Stimulated activated CD4-positive, alpha-beta T cell treated with anti-CD3 and anti-CD28 coated beads, Interleukin-2, amount 100 ng/mL, for 48 hours (primary cell): ENCODE data around the gene SERTAD1.
A peak's percentile ranks its signal among the peaks of the same experiment; 100 is the strongest.
"Not testable (repeated sequence)": the region's sequence is repeated elsewhere in the genome, so short reads cannot be mapped to it uniquely, and the experiment has no call there.

Source experiments
- DNase-seq, 2 donors: peaks; one replicate each; pipeline ENCODE4 v3.0.0-alpha.2; 2020

The SERTAD1 gene

DNA sequence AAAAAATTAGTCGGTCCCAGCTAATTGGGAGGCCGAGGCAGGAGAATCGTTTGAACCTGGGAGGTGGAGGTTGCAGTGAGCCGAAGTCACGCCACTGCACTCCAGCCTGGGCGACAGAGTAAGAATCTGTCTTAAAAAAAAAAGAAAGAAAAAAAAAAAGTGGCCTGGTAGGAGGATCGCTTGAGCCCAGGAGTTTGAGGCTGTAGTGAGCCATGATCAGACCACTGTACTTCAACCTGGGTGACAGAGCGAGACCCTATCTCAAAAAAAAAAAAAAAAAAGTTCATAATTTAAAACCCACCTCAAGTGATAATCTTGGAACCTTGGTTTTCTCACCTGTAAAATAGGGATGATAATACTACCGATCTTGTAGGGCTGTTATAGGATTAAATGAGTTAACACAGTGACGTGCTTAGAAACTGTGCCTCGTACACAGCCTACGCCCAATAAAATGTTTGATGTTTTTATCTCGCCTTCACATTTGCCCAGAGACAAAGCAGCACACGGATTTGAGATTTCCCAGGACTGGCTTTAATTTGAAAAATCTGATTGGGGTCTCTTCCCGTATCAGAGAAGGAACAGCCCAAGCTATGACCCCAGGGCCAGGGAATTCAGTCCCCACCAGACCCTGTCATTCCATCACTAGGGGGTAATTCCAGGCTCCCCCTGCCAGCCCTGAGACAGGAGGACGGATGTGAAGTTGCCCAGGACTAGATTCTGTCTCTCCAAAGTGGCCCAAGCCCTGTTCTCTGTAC, 3.6 kb downstream of the SERTAD1 start:
- DNase-seq: no peak

DNA sequence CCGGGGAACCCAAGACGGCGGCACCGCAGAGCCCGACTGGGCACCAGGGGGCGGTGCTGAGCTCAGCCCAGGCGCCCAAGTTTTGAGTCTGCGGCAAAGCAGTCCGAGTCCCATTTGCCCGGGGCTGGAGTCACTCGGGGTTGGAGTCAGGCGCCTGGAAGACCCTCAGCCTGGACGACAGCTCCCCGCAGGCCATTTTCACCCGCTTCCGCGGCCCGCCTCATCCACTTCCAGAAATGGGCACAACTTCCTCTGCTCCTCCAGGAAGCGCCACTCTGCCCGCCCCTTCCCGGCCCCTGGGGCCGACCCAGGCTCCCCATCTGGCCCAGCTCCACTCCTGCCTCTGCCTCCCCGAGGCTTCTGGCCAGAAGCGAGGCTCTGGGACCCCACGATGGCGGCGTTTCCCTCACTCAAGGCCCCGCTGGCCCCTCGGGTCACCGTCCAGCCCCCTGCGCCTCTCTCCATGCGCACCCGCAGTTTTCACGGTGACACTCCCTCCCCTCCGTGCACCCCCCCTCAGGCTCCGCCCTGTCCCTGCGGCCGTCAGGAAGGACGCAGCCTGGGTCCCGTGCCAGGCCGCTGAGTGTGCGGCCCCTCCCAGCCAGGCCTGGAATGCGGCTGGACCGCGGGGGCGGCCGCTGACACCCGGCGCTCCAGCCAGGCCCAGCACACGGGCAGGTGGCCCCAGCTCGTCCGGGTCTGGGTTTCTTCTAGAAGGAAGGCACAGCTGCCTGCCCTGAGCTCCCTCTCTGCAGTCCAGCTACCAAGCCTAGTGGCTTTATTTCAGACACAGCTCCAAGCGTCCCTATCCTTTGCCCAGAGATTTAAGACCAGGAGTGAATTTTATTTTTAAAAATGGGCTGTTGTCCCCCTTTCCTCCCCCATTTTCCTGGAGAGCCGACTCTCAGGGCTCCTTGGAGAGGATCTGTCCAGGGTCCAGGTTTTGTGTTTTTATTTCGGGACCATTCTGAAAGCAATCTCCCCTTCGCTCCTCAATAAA, 4.7 kb downstream of the SERTAD1 start:
- peak; percentile 62 to 72 for DNase-seq

DNA sequence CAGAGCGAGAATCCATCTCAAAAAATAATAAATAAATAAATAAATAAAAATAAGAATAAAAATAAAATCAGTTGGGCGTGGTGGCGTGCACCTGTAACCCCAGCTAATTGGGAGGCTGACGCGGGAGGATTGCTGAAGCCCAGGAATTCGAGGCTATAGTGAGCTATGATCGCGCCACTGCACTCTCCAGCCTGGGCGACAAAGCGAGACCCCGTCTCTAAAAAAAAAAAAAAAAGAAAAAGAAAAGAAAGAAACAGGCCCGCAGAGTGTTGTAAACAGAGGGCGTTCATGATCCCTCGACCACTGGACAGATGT, 5.4 kb downstream of the SERTAD1 start:
- no peak for DNase-seq

DNA sequence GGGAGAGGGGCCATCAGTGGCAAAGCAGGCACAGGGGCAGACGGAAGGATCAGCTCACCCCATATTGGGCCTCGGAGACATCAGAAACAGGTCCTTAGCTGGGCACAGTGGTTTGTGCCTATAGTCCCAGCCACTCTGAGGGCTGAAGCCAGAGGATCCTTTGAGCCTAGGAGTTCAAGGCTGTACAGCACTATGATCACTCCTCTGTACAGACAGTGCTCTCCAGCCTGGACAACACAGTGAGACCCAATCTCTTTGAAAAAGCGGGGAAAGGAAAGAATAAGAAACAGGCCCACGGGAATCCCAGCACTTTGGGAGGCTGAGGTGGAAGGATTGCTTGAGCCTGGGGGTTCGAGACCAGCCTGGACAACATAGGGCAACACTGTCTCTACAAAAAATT, 6.0 kb downstream of the SERTAD1 start:
- no peak for DNase-seq

DNA sequence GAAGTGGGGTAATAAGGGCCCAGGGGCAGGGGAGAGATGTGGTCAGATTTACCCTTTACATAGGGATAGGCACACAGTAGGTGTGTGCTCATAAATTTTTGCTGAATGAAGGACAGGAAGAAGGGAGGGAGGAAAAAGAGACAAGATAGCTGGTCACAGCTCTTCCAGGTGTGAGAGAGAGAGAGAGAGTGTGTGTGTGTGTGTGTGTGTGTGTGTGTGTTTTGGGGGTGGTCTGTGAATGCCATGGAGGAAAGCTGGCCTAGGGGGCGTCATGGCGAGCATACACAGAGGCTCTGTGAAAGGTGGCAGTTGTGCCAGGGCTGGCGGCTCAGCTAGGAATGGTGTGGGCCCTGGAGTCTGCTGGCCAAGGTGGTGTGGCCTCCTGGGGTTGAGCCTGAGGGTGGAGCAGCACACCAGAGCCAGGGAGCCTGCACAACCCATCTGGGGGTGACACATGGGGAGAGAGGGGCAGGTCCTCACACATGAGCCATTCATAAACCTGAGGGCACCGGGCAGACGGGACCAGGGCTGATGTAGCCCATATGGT, 6.7 kb downstream of the SERTAD1 start:
- no peak for DNase-seq

DNA sequence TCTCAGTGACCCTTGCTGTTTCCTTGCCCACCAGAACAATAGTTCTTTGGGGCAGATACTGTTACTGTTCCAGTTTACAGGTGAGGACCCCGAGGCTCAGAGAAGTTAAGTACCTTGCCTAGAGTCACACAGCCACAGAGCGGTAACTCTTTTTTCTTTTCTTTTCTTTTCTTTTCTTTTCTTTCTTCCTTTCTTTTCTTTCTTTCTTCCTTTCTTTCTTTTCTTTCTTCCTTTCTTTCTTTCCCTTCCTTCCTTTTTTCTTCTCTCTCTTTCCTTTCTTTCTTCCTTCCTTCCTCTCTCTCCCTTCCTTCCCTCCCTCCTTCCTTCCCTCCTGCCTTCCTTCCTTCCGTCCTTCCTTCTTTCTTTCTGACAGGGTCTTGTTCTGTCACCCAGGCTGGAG, 7.8 kb downstream of the SERTAD1 start:
- no peak for DNase-seq

DNA sequence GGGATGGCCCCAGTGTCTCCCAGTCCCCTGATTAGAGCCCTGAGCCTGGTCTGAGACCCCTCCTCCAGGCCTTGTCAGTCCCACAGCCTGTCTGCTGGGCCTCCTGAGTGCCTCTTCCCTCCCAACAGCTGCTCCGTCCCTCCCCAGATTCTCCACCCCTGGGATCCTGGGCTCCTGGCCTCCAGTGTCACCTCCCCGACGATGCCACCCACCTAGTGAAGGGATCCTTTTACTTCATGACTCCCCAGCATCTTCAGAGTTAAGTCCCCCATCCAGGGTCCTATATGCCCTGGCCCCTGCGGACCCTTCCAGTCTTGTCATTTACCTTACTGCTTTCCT, 8.2 kb downstream of the SERTAD1 start:
- no peak for DNase-seq

DNA sequence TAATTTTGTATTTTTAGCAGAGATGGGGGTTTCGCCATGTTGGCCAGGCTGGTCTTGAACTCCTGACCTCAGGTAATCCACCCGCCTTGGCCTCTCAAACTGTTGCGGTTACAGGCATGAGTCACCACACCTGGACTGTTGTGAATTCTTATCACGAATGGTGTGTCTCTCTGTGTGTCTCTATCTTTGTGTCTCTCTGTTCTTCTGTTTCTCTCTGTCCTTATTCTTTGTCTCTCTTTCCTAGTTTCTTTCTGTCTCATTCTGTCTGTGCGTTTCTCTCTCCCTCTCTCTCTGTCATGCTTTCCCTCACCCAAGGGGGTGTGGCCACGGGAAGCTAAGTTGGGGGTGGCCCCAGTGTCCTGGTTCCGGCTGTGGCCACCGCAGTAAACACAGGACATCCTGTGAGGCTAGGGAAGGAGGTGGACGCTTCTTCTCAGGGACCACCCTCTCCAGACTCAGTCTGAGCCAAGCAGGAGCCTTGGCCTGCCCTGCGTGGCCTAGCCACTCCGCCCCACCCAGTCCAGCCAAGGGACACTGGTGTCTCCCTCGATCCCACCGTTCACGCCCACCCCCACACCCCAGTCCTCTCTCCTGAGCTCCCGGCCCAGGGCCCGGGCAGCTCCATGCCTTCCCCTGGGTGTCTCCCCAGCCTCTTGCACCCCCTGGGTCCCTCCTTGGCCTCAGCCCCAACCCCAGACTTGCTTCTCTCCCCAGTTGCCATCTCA, 8.7 kb downstream of the SERTAD1 start:
- no peak for DNase-seq

DNA sequence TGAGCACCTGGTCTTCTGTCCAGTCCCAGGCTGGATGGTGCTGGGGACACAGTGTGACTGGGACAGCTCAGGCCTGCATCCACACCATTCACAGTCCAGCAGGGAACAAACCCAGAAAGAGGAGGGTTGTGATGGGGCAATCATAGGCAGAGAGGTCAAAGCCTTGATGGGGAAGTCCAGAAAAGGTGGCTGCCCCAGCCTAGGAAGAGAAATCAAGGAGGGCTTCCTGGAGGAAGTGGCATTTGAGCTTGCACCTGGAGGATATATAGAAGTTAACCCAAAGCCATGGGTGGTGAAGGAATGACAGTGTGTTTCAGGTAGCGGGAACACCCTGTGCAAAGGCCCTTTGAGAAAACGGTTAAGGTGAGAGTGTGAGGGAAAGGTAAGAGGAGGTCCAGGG, 10.0 kb downstream of the SERTAD1 start:
- DNase-seq: no peak

DNA sequence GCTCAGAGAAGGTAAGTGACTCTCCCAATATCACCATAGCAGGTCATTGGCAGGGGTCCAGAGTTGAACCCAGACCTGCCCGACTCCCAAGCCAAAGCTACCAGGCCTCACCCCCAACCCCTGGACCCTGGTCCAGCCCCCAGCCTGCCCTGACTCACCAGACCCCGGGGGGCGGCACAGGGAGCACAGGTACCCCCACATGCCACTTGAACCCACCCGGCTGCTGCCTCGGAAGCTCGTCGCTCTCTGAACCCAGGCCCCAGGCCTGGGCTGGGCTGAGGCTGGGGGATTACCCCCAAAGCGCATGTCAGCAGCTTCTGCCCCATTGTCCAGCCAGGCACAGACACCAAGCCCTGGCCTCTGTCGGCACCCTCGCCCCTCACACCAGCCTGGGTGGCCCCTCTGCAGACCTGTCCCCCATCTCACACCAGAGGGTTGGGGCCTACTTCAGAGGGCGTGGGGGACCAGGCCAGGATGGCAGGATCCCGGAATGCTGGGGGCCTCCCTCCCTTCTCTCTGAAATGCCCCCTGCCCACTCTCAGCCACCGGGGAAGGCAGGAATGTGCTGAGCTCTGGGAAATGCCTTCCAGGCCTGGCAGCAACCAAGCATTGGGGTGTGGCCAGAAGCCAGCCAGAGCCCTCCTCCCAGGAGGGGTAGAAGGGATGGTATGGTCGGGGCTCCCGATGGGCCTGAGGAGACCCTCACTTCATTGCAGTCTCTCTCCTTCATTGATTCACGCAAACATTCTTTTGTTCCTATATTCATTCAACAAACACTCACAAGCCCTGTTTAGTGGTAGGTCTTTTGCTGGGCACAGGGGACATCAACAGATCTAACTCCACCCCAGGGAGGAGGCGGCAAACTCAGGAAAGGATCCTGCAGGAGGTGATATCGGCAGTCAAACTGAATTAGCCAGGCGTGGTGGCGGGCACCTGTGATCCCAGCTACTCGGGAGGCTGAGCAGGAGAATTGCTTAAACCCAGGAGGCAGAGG, 11.0 kb downstream of the SERTAD1 start:
- DNase-seq: no peak

DNA sequence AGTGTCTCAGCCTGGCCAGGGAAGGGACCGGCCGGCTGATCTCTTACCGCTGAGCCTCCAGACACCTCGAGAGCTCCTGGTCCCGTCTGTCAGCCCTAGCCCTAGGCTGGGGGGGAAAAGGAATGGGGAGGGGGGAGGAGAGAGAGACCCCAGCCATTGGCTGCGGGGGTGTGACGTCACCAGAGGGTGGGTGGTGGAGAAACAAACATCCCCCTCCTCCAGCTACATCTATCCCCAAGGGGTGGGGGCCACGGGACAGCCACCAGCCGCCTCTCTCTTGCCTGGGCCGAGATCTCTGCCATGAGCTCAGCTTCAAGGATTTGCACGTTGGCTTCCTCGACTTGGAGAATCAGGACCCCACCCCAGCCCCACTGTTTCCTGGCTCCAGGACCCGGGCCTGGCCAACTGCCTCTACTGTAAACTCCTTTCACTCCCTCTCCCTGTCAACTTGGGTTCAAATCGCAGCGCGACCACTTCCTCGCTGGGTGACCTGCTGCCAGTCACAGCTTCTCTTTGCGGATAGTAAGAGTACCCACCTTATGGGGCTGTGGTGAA, 12.4 kb downstream of the SERTAD1 start, which contains the start of gene PRX:
Gene PRX (minus strand): TSS at position 88 of the 555 bp plus-strand sequence. CDS start 5,446 bp downstream, outside the sequence.
- DNase-seq: no peak

DNA sequence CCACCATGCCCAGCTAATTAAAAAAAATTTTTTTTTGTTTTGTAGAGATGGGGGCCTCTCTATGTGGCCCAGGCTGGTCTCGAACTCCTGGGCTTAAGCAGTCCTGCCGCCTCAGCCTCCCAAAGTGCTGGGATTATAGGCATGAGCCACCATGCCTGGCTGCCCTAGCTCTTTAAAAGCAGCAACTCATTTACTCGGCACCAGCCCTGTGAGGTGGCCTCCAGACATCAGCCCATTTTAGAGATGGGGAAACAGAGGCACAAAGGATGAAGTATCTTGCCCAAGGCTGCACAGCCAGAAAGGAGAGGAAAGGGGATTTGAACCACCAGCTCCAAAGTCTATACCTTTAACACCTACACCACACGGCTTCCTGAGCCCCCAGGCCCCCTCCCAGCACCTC, 12.9 kb downstream of the SERTAD1 start:
- DNase-seq: no peak

DNA sequence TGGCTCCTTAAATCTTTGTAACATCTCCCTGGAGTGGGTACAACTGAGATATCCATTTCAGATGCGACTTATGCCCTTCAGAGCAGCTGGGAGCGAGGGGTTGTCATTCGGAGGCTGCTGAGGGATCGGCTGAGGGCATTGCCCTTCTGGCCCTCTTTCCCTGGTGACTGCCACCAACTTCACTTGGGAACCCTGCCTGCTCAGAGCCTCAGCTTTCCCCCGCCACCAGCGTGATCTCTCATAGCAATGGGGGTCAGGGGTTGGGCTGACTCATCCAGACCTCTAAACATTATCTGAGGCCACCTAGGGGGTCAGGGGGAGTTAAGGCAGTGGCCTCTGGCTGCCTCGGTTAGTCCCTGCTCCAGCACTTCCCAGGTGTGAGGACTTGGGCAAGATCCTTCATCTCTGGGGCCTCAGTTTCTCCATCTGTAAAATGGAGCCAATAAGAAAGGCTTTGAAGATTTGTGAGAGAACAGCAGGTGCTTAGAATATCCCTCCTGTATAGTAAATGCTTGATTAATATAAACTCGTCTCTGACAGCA, 13.8 kb downstream of the SERTAD1 start:
- DNase-seq: no peak

DNA sequence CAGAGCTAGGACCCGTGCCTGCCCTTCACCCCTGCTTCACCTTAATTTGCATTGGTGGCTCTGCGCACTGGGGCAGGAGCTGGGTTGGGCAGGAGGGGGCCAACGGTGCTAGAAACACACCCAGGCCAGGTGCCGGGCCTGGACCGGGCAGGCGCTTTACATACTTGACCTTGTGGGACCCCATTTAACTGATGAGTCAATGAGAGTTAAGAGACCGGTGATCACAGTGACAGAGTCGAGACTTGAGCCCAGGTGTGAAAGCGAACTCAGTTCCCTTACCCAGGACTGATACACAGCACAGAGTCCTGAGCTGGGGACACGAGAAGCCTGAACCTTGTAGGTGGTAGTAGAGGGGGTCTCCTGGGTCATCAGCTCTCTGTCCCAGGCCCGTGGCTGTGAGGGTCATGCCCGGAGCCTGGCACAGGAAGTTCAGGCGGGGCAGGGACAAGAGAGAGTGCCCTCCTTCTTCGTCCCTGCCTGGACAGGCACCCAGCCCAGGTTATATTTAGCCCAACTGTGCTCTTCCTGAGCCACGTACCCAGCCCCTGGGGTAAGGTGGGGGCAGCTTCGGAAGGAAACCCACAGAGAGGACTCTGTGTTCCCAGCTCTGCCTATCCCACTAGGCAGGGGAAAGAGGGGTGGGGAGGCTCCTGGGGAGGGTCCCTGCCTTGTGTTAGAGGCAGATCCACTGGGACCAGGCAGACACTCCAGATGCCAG, 14.5 kb downstream of the SERTAD1 start:
- no peak for DNase-seq

DNA sequence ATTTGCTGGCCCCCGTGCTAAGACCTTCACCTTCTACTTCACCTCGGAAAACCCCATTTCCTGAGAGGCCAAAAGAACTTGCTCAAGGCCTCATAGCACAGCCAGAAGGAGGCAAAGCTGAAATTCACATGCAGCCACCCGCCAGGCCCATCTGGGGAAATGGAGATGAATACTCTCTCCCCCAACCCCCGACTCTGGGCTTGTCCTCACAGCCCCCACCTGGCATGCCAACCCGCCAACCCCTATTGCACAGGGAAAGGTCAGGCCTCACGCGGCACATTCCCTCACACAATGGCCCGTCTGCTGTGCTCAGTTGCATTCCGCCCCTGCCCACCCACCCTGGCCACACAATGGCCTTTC, 15.8 kb downstream of the SERTAD1 start:
- DNase-seq: no peak

DNA sequence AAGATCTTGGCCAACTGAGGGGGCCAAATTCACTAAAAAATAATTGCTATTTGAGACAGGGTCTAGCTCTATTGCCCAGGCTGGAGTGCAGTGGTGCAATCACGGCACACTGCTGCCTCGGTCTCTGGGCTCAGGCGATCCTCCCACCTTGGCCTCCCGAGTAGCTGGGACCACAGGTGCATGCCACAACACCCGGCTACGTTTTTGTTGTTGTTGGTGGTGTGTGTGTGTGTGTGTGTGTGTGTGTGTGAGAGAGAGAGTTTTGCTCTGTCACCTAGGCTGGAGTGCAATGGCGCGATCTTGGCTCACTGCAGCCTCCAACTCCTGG, 17.2 kb downstream of the SERTAD1 start:
- DNase-seq: not testable (repeated sequence)

DNA sequence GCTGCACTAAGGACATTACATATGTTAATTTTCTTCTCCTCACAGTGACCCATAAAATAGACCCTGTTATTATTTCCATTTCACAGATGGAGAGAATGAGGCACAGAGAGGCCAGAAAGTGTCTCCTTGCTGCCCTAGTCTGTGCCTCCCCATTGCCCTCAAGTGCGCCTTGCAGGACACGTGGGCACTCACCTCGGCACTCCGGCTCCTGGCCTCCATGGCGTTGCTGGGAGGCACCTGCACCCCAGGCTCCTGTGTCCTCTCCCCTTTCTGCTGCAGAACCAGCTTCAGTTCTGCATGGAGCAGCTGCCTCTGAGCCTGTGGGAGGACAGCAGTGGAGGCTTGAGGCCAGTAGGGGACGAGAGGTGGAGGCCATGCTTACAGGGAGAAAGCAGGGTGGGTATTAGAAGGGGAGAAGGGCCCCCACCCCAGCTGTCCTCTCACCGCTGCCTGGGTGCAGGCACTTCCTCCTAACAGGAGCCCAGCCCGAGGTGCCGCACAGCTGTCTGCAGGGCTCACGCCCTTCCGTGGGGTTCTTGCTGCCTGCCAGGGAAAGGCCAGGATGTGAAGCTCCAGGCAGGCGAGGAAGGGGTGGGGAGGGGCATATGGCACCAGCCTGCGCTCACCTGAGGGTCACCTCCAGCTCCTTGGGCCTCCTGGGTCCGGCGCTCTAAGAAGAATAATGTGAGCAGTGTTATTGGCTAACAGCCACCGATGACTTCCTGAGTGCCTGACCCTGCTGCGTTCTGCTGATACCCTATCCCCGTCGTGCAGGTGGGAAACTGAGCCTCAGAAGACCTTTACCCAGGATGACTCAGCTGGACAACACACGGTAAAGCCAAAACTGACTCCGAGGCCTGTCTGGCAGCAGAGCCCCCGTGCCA, 17.8 kb downstream of the SERTAD1 start:
- no peak for DNase-seq

DNA sequence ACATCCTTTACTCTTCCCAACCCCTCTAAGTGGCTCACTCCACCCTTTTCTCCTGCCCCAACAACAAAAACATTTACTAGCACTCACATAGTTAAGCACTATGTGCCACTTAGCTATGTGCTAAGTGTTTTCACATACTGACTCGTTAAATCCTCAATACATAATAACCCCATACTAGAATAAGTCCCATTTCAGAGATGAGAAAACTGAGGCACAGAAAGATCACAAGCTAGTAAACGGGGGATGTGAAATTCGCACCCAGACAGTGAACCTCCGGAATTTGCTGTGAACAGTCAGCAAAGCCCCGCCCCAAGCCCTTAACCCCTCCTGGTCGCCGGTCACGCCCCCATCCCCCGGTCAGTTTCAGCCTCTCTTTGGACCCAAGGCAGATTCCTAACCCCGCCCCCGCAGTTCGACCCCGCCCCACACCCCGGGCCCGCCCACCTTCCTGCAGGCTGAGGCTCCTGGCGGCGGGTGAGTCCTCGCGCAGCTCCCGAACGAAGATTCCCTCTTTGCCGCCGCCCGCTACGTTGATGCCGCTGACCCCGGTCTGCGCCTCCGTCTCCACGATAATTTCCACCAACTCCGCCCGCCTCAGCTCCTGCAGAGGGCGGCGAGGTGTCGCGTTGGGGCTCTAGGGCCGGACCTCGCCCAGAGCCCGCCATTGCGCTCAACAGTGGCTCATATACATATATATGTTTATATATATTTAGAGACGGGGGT, 22.4 kb downstream of the SERTAD1 start:
- peak; percentile 74 to 79 for DNase-seq

DNA sequence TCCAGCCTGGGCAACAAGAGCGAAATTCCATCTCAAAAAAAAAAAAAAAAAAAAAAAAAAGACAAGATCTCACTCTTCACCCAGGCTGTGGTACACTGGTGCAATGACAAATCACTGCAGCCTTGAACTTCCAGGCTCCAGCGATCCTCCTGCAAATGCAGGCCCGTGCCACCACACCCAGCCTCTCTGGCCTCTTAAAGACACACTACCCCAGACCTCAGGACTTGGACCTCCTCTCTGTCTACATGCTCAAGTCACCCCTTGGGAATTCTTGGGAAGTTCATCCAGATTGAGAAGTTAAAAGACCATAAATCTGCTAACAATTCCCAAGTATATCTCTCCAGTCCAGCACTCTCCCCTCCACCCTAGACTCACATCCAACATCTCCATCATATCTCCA, 25.2 kb downstream of the SERTAD1 start:
- no peak for DNase-seq
